ENCODE data around the gene TSGA10IP. TPM values are rescaled to one million over a fixed set of nuclear protein-coding genes. Genes with fewer than 3 reads are reported as not detected.

Gene TSGA10IP
- not detected in 5 replicates for total RNA-seq (2022; extraction: Qiagen RNA extraction; ENCODE audit: low read depth)

DNA sequence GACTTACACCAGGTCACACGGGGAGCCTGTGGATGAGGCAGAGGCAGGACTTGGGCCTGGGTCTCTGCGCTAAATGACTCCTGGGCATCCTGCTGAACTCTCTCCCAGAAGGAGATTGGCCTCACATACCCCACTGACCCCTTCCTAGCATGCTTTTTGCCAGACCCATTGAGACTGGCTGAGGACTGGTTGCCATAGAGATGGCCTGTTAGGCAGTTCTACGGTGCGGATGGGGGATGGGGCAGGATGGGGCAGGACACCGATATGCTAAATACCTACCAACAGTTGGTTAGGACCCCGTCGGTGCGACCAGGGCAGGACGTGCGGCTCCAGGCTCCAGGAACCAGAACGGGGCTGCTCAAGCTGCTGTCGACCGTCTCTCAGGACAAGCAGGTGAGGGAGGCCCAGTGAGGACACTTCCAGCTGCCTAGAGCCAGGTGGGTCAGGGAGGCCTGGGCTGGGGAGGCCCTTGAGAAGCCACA lies at the start of gene TSGA10IP:
Gene TSGA10IP (plus strand): TSS at position 51 of the 482 bp plus-strand sequence. CDS start 196 bp downstream, at position 247.

DNA sequence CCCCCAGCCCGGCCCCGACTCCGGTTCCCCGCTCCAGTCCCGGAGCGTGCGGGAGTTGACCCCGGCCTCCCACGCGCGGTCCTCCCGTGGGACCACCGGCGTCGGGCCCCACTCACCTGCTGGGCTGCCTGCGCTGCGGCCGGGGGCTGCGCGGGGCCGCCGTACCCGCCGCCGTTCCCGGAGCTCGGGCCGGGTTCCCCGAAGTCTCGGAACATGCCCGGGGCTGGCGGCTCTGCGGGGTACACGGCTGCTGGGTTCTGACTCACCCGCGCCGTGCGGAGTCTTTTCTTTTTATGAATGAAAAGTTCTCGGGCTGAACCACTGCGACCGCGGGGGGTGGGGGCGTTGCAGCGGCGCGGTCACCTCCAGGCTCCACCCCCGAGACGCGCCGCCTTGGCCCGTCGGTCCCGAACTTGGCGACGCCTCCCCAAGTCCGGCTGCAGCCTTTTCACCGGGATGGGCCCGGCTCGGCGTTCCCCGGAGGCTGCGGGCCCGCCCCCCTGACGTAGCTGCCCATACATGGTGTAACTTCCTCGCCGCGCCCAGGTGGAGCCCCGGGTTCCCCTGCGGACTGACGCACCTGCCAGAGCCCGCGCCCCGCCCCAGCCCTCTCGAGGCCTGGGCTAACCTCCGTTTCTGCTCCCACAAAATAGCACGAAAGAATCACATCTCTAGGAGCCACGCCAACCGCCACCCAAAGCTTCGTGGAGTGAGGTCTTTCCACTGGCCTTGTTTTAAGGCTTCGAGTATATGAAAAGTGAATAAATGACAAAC lies 45.0 kb upstream of the TSGA10IP start, which contains the start of gene FOSL1:
Gene FOSL1 (minus strand): TSS at position 264 of the 774 bp plus-strand sequence. CDS start 49 bp downstream, at position 215.

DNA sequence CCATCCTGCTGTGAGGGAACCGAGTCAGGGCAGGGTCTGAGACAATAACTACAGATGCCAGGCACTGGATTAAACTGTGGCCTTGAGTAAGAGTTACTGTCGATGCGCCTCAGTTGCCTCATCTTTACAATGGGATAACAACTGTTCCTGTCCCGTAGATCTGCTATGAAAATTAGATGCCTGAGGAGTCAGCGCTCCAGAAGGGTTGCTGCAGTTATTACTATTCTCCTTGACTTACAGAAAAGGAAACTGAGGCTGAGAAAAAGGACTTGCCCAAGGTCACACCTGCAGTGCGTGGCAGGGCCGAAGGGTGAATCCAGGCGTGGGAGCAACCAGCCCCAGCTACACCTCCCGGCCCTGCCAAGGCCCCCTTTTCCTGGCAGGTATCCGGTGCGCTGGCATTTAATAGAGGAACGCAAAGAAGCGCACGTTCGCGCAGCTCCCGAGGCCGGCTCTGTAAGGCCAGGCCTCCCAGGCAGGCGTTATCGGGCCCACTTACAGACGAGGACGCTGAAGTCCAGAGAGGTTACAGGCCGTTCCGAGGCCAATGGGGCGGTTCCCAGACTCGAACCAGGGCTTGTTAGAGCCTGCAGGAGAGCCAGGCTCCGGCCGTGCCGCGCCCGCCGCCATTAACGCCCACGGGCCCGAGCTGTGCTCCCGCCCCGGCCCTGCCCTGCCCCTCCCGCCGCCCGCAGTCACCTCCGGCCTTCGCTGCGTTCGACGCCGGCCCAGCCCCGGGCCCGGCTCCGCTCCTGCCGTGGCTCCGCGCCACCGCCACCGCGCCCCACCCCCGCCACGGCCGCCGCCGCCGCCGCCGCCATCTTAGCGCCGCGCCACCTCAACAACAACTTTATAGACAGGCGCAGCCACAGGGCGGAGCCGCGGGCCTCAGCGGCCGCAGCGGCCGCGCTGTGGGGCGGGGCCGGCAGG lies 26.8 kb upstream of the TSGA10IP start, which contains the start of gene C11orf68:
Gene C11orf68 (minus strand): TSS at position 852 of the 930 bp plus-strand sequence. CDS start 31 bp downstream, at position 821.

DNA sequence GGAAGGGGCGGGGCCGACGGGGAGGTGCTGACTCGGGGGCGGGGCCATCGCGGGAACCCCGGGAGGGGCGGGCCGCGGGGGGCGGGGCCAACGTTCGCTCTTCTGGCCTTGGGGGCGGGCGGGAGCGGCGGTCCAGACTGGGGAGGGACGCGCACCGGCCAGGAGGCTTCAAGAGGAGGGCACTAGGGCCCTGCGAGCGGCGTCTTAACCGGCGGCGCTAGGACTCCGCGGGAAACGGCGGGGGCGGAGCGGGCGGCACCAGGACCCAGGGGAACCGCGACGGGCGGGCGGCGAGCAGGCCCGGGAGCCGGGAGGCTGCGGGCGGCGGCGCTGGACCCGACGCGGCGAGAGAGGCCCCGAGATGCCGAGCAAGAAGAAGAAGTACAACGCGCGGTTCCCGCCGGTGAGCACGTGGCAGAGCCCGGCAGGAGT lies 26.1 kb upstream of the TSGA10IP start, which contains the start of gene DRAP1:
Gene DRAP1 (plus strand): TSS at position 286 of the 432 bp plus-strand sequence. CDS start 76 bp downstream, at position 362.

DNA sequence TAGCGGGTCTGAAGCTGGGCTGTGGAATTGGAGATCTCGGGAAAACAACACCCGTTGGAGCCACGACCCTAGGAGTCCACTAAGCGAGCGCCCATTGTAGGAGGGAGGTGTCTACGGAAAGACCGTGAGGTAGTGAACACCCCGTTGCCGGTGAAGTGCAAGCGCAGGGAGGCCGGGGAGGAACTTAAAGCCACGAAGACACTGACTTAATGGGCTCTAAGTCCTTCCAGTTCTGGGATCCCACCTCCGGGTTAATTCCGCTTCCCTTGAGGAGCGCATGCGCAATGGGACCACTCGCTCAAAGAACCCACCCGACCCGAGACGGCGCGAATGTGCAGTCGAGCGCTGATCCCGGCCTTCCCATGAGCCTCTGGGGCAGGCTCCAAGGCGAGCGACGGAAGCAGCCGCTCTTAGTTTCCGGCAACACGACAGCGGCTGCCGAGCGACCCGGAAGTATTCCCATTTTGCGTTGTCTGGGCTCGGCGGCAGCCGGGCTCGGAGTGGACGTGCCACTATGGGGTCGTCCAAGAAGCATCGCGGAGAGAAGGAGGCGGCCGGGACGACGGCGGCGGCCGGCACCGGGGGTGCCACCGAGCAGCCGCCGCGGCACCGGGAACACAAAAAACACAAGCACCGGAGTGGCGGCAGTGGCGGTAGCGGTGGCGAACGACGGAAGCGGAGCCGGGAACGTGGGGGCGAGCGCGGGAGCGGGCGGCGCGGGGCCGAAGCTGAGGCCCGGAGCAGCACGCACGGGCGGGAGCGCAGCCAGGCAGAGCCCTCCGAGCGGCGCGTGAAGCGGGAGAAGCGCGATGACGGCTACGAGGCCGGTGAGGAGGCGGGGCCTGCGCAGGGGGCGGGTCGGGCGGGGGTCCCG lies 16.2 kb downstream of the TSGA10IP start, which contains the start of gene SART1:
Gene SART1 (plus strand): TSS at position 468 of the 874 bp plus-strand sequence. CDS start 47 bp downstream, at position 515.

DNA sequence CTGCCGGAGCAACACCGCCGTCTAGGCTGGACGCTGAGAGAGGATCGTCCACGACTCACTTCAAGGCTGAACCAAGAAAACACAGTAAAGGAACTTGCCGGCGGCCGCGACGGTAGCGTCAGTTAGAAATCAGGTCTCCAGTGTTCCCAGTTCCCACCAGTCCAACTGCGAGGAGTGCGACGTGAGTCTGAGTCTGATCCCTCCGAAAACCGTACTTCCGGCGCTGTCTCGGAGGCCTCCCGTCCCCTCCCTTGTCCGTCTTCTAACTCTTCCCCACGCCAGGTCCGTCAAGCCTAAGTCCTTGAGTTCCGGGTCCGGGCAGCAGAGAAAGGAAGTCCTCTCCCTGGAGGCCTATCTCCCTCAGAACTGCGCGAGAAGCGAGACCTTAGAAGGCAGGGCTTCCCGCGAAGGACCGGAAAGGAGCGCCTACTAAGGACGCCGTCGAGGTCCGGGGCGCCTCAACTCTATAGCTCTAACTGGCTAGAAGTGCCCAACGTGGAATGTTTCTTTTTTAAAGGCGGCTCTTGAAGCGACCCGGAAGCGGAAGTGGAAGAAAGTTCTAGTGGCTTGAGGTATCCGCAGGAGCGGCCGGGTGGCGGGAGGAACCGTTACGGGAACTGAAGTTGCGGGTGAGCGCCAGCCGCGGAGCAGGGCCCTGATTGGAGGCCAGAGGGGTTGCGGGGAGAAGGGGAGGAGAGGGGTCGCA lies 56.8 kb downstream of the TSGA10IP start, which contains the start of the genes BANF1 and EIF1AD:
Gene BANF1 (plus strand): TSS at position 562 of the 706 bp plus-strand sequence. CDS start 748 bp downstream, outside the sequence.
Gene EIF1AD (minus strand): TSS at position 216 of the 706 bp plus-strand sequence. CDS start 1,768 bp downstream, outside the sequence.

Other genes with a start within 250 kb of the TSGA10IP start
- 38.5 to 51.3 TPM (median 50.2 TPM) in 5 replicates for gene KAT5, start 233.2 kb upstream of the TSGA10IP start, total RNA-seq (2022; extraction: Qiagen RNA extraction; ENCODE audit: low read depth)
- gene RNASEH2C, start 224.7 kb upstream of the TSGA10IP start, total RNA-seq (2022; extraction: Qiagen RNA extraction; ENCODE audit: low read depth) = 32.5 to 54.6 TPM (median 48.4 TPM) in 5 replicates
- 8.6 to 13.0 TPM (median 11.2 TPM) in 5 replicates for gene AP5B1, start 164.5 kb upstream of the TSGA10IP start, total RNA-seq (2022; extraction: Qiagen RNA extraction; ENCODE audit: low read depth)
- 0.02 to 0.08 TPM (median 0.06 TPM) in 3 of 5 replicates, not detected in the others for gene OVOL1, start 158.4 kb upstream of the TSGA10IP start, total RNA-seq (2022; extraction: Qiagen RNA extraction; ENCODE audit: low read depth)
- 0.05 to 0.19 TPM (median 0.07 TPM) in 4 of 5 replicates, not detected in the other for gene SNX32, start 111.5 kb upstream of the TSGA10IP start, total RNA-seq (2022; extraction: Qiagen RNA extraction; ENCODE audit: low read depth)
- 1,786 to 2,400 TPM (median 2,293 TPM) in 5 replicates for gene CFL1, start 87.3 kb upstream of the TSGA10IP start, total RNA-seq (2022; extraction: Qiagen RNA extraction; ENCODE audit: low read depth)
- gene MUS81, start 85.0 kb upstream of the TSGA10IP start, total RNA-seq (2022; extraction: Qiagen RNA extraction; ENCODE audit: low read depth) = 25.0 to 36.6 TPM (median 33.2 TPM) in 5 replicates
- 0.71 to 1.1 TPM (median 0.85 TPM) in 5 replicates for gene EFEMP2, start 72.7 kb upstream of the TSGA10IP start, total RNA-seq (2022; extraction: Qiagen RNA extraction; ENCODE audit: low read depth)
- gene CTSW, start 65.6 kb upstream of the TSGA10IP start, total RNA-seq (2022; extraction: Qiagen RNA extraction; ENCODE audit: low read depth) = 0.10 TPM in 1 of 5 replicates, not detected in the others
- gene FIBP, start 57.0 kb upstream of the TSGA10IP start, total RNA-seq (2022; extraction: Qiagen RNA extraction; ENCODE audit: low read depth) = 71.9 to 92.3 TPM (median 85.6 TPM) in 5 replicates
- gene CCDC85B, start 54.8 kb upstream of the TSGA10IP start, total RNA-seq (2022; extraction: Qiagen RNA extraction; ENCODE audit: low read depth) = 27.2 to 52.3 TPM (median 48.0 TPM) in 5 replicates
- gene FOSL1, start 45.1 kb upstream of the TSGA10IP start, total RNA-seq (2022; extraction: Qiagen RNA extraction; ENCODE audit: low read depth) = 165 to 273 TPM (median 211 TPM) in 5 replicates
- gene C11orf68, start 26.4 kb upstream of the TSGA10IP start, total RNA-seq (2022; extraction: Qiagen RNA extraction; ENCODE audit: low read depth) = 45.7 to 71.2 TPM (median 65.8 TPM) in 5 replicates
- gene DRAP1, start 26.1 kb upstream of the TSGA10IP start, total RNA-seq (2022; extraction: Qiagen RNA extraction; ENCODE audit: low read depth) = 191 to 310 TPM (median 242 TPM) in 5 replicates
- gene SART1, start 16.3 kb downstream of the TSGA10IP start, total RNA-seq (2022; extraction: Qiagen RNA extraction; ENCODE audit: low read depth) = 50.0 to 74.0 TPM (median 63.2 TPM) in 5 replicates
- gene EIF1AD, start 56.7 kb downstream of the TSGA10IP start, total RNA-seq (2022; extraction: Qiagen RNA extraction; ENCODE audit: low read depth) = 37.6 to 53.5 TPM (median 39.8 TPM) in 5 replicates
- gene BANF1, start 57.0 kb downstream of the TSGA10IP start, total RNA-seq (2022; extraction: Qiagen RNA extraction; ENCODE audit: low read depth) = 373 to 502 TPM (median 480 TPM) in 5 replicates
- not detected in 5 replicates for gene CST6, start 66.5 kb downstream of the TSGA10IP start, total RNA-seq (2022; extraction: Qiagen RNA extraction; ENCODE audit: low read depth)
- 1.2 to 2.0 TPM (median 1.3 TPM) in 5 replicates for gene CATSPER1, start 81.0 kb downstream of the TSGA10IP start, total RNA-seq (2022; extraction: Qiagen RNA extraction; ENCODE audit: low read depth)
- not detected in 5 replicates for gene GAL3ST3, start 103.7 kb downstream of the TSGA10IP start, total RNA-seq (2022; extraction: Qiagen RNA extraction; ENCODE audit: low read depth)
- gene SF3B2, start 106.9 kb downstream of the TSGA10IP start, total RNA-seq (2022; extraction: Qiagen RNA extraction; ENCODE audit: low read depth) = 170 to 182 TPM (median 175 TPM) in 5 replicates
- gene PACS1, start 124.8 kb downstream of the TSGA10IP start, total RNA-seq (2022; extraction: Qiagen RNA extraction; ENCODE audit: low read depth) = 45.0 to 72.8 TPM (median 63.4 TPM) in 5 replicates

Data from A549 treated with CpdA at 1 μM for 4 hours (cell line).